NCI-H146 treated with DMSO at 0.1 percent for 48 hours (cell line): ENCODE data around the gene MYO7B.

ENCODE experiments used
- DNase-seq: peaks from one replicate; lab custom pipeline; 2025; ENCODE audit not compliant: unreplicated experiment; lab: John Stamatoyannopoulos, UW

MYO7B gene

DNA sequence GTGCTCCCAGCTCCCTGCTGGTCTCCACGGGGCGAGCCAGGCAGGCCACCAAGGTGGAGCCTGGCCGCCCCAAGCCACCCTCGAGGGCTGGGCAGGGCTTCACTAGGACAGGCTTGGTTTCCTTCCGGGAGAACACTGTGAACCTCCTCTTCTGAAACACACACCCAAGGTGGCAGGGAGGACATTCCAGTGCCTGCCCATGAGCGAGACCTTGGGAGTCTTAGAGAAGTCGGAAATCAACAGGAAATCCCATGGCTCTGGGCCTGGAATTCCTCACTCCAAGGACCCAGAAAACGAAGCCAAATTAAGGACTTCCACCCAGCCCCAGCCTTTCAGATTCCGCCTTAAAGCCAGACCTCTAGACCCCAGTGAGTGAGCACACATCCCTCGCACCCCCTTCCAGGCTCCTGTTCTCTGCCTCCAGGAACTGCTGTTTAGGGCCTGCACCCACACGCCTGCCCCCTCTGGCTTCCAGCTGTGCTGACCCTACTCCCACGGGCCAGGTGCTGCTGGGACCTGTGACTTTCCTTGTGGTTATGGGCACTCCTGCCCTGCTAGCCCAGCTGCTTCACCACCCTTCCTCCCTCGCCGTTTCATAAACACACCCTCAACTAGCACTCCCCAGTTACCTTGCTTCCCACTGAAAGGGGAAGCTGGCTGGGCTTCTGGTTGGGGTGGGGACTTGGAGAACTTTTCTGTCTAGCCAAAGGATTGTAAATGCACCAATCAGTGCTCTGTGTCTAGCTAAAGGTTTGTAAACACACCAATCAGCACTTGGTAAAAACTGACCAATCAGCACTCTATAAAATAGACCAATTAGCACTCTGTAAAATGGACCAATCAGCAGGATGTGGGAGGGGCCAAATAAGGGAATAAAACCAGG, 124.2 kb downstream of the MYO7B start:
- DNase-seq: no peak

DNA sequence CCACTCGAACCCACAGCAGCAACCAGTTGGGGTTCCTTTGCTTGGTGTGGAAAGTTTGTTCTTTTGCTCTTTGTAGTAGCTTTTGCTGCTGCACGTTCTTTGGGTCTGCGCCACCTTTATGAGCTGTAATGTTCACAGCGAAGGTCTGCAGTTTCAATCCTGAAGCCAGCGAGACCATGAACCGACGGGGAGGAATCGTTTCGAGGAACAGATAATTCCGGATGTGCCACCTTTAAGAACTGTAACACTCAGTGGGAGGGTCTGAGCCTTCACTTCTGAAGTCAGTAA, 124.8 kb downstream of the MYO7B start:
- DNase-seq: no peak

DNA sequence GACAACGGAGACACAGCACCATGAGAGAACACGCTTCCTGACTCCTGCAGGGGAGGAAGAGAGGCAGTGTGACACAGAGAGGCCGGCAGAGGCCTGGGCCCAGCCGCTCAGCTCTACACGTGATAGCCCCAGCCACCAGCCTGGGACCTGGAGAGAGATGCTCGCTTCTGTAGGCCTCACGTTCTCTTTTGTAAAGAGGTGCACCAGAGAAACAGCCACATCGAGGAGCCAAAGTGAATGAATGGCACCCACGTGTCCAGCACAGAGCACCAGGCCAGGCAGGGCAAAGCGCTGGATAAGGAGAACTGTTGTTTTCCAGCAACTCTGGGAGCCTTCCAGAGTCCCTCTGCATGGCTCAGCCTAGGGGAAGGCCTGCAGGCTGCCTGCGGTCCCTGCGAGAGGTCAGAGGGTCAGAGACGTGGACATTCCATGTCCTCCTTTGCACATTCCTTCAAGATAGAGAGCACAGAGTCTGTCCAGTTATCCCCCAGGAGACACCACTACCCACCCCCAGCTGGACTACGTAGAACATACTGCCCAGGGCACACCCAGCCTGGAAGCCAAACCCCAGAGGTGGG, 125.7 kb downstream of the MYO7B start:
- DNase-seq: no peak

DNA sequence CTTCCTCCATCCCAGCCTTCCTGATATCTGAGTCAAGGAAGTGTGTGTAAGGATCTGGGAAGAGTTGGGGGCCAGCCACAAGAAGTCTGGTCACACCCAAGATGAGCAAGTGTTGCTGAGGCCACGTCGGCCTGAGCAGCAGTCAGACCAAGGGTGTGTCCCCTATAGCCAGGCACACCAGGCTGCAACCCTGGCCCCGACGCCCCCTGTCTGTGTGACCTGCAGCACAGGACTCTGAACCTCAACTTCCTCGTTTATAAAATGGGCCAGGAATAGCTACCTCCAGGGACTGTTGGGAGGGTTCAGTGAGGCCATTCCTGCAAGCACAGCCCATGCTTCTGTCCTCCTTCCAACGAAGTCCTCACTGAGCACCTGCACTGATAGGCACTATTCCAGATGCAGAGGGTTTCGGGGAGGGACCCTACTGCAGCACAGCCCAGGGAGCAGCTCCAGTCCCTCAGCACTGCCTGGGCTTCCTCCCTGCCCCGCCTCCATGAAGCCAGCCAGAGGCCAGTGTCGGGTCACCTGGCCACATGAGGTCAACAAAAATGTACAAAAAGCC, 126.5 kb downstream of the MYO7B start:
- DNase-seq: no peak

DNA sequence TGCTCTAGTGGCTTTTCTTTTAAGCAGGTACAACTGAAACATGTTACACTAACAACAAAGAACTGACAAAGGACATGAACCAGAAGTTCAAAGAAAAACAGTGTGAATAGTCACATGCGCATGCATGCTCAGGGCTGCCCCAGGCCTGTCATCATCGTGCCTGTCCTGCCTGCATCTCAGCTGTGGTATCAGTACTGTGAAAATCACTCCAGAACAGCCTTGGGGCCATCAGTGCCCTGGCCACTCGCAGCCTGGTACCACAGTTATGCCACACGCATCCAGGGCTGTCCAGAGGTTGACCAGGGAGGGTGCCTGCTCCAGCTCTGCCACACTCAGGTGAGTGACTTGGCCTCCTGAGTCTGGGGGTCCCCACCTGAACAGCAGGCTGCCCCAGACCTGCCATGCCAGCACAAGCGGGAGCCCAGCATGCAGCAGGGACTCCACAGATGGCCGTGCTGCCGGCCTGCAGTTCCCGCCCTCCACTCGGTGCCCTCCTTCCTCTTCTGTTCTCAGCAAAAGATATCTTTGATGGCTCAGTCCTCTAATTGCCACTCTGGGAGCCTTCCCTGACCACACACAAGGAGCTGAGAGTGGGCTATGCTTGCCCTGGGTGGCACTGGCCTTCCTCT, 127.6 kb downstream of the MYO7B start:
- DNase-seq: no peak

DNA sequence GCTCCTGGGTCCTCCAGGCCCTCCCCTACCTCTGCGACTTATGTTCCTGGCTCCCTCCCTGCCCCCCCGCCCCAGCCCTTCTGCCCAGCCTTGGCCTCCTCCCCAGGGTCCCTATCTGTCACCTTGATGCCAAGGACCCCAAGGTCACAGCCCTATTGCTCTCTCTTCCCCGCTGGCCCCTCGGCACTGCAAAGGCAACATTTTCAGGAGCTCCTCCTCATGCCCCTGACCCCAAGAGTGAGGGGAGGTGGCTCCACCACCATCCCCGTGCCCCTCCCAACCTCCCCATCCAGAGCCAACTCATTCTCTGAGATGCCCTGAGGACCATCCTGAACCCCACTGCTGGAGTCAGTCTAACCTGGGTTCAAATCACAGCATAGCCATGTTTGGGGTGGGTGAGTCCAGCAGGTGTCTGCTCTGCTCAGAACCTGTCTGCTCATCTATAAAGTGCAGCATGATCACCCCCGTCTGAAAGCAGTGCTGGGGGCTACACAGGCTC, 128.1 kb downstream of the MYO7B start:
- no peak for DNase-seq

DNA sequence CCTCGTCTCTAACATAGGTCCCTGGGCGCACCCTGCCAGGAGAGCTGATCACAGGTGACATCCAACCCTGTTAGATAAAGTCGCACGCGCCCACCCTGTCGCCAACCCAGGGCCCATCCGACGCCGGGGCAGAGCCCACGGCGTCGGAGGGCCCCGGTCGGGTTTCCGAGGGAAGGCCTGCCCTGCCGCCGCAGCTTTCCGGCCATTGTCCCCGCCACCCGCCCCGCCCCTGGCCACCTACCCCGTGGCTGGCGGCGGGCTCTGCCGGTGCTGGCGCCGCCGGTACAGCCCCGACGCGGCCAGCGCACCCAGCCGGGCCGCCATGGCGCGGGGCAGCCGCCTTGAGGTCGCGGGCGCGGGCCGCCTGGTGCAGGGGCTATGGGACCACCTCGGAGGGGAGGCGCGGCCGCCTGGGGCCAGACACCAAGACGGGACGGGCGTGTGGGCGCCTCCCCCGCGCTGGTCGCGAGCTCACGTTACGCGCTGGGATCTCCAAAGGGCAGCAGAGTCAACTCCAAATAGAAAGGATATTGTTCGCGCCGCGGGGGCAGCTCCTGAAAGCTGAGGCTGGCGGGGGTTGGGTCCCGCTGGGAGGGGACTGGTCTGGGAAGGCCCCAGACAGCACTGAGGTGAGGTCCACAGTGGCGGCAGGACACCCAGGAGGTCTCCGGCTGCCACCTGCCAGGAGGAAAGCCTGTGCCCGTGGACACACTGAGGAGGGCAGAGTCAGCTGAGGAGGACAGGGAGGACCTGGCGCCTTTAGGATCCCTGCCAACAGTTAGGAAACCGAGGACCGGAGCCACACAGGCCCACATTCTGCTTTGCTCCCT, 128.8 kb downstream of the MYO7B start:
- DNase-seq: no peak

DNA sequence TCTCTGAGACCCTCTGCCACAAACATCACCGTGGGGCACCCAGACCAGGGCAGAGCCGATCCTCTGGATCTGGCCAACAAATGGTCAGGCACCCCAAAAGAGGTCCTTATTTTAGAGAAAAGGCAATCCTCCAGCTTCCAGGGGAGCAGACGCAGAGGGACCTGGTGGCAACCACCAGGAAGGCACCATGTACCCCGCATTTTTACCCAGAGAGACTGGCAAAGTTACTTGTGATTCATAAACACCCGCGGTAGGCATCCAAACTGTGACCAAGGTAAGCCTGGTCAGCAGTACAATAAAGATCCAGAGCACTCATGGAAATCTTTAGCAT, 129.4 kb downstream of the MYO7B start:
- DNase-seq: no peak

DNA sequence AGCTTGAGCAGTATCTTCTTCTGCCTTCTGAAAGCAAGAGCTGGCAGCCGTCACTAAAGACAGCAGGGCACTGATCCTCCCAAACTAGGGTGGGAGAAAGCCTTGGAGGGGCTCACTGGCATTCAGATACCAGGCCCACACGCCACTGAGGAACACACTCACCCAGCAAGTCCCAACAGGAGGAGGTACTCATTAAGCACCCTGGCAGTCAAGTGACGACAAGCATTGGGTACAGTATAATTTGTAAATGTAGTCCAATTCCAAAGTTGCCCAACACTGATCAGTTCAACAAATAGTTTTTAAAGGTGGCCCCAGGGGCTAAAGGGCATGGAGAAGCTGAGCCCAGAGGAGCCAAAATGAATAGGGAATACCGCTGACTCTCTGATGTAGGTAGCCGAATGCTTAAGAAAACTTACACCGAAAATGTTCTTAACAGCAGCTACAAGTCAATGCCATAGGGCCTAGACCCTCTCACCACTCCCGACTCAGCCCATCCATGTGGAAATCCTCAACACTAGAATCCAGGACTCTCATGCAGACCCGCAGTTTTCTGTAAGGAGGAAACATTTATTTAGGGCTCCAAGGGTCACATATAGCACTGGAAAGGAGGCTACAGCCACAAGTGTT, 129.9 kb downstream of the MYO7B start:
- DNase-seq: no peak

DNA sequence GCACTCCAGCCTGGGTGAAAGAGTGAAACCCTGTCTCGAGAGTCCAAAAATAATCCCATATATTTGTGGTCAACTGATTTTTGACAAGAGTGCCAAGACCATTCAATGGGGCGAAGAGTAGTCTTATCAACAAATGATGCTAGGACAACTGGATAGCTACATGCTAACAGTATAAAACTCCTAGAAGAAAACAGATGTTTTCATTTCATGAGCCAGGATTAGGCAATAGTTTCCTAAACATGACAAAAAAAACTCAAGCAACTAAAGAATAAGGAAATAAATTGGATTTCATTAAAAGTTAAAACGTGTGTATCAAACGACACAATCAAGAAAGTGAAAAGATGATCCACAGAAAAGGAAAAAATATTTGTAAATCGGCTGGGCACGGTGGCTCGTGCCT, 133.6 kb downstream of the MYO7B start:
- no peak for DNase-seq

DNA sequence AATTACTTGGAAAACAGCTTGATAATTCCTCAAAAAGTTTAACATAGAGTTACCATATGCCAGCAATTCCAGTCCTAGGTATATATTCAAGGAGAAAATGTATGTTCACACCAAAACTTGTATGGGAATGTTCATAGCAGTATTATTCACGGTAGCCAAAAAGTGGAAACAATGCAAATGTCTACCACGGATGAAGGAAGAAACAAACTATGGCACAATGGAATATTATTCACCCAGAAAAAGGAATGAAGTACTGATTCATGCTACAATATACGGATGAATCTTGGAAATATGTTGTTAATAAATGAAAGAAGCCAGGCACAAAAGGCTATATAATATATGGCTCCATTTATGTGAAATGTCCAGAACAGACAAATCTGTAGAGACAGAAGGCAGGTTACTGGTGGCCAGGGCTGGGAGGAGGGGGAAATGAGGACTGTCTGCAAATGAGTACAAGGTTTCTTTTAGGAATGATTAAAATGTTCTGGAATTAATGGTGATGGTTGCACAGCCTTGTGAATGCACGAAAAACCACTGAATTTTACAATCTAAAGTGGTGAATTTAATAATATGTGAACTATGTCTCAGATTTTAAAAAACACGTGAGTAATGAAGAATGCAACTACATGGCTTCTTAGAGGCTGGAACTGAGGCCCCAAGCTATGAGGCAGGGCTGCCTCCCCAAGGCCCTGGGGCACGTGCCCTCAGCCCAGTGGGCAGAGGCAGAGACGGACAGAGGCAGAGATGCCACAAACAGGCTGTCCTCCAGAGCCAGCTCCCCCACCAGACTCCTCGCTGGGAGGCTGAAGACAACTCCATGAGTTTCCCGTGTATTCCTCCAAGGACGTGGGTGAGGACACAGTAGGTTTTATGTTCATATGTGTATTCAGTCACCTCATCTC, 134.8 kb downstream of the MYO7B start:
- no peak for DNase-seq

DNA sequence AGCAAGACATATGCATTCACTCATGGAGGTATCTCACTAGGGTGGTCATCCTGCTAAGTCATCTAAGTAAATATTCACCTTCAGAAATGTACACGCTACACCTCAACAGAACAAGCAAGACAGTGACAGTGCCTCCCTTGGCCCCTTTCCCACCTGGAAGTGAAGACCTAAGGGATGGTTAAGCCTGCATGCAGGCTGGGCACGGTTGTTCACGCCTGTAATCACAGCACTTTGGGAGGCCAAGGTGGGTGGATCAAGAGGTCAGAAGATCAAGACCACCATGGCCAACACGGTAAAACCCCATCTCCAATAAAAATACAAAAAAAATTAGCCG, 135.4 kb downstream of the MYO7B start:
- no peak for DNase-seq

DNA sequence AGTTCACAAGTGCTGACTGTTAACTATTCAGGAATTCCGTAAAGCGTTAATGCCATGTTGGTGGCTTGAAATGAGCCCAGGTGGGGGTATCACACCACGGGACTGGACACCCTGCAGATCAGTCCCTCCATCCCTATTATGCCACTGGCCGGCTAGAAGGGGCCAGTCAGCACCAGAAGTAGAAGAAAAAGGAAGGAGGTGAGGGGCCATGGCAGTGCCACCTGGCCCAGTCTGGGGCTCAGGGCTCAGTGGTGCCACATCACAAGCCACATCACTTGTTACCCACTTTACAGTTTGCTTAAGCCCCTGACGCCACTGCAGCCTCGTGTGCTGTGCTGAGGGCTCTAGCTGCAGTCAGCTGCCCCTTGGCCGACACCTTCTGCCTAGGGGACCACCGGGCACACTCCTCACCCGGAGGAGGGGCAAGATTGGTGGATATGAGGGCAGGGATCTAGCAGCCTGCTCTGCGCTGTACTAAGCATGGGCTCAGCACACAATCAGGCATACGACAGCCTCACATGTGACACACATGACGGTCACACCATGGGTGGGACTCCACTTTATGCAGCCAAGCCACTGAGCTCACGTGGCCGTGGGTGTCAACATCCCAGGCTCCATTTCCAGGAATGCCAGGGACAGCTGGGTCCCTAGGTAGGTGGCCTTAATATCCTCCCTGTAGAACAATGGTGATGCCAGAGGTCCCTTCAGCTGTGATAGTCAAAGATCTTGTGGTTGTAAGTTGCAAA, 136.2 kb downstream of the MYO7B start:
- no peak for DNase-seq

DNA sequence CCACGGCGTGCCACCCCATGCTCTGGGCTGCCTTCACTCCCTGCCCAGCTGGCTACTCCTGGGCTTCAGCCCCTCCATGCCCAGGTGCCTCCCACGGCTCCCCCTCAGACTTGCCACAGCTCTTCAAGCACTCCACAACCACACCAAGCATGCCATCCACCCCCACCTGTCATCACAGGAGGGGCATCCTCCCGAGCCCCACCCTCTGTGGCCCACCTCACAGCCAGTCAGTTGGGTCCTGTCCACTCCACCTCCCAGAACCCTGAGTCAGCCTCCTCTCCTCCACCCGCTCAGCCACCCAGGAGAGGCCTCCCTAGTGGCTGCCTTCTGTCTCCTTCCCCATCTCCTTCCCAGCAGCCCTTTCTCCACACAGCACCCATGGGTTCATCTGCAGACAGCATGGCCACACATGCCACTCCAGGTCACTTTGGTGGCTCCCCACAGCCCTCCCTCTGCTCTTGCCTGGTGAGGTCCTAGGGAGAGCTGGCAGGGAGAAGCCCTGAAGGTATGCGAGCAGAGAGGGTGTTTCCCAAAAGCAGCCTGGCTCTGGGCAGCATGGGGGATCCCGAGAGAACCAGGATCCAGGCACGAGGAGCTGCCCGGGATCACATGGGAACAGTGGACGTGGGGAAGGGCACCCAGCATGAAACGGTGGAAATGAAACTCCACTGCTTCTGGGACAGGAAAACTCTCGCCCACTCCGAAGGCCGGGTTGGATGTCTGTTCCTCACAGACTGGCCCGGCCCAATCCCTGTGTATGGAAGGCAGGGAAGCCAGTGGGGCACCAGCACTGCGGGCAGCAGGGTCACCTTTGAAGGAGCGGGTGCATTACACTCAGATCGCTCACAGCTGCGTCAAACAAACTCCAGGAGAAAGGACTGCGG, 137.1 kb downstream of the MYO7B start:
- no peak for DNase-seq

DNA sequence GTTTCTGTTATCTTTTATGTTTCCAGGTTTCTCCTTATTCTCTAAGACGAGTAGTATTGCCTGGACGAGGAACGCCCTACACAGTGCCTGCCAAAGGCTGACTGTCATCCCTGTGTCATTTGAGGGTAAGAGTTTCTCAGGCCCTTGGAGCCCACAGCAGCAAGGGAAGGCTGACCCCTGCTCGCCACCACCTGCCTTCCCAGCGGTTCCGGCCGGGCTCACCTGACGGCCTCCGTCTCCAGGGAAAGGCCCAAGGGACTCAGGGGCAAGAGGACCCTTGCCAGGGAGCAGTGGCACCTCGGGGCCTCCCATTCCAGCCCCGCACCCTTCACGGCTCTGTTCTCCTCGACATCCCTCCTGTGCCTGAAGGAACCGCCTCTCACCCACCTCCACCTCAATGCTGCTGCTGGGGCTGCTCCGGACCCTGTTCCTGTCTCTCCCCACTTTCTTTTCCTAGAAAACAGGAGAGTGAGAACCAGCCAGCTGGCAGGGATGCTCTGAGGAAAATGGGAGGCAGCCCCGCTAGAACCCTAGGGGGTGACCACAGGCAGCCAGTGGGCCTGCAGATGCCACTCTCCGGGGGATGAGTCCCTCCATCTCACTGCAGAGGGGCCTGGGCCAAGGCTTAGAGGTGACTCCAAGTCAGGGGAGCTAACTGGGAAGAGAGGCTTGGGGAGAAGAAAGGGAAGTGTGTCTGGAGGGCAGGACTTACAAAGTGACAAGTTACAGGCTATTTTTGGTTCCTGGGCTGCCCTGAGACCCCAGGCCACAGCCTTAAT, 138.0 kb downstream of the MYO7B start:
- DNase-seq: no peak

DNA sequence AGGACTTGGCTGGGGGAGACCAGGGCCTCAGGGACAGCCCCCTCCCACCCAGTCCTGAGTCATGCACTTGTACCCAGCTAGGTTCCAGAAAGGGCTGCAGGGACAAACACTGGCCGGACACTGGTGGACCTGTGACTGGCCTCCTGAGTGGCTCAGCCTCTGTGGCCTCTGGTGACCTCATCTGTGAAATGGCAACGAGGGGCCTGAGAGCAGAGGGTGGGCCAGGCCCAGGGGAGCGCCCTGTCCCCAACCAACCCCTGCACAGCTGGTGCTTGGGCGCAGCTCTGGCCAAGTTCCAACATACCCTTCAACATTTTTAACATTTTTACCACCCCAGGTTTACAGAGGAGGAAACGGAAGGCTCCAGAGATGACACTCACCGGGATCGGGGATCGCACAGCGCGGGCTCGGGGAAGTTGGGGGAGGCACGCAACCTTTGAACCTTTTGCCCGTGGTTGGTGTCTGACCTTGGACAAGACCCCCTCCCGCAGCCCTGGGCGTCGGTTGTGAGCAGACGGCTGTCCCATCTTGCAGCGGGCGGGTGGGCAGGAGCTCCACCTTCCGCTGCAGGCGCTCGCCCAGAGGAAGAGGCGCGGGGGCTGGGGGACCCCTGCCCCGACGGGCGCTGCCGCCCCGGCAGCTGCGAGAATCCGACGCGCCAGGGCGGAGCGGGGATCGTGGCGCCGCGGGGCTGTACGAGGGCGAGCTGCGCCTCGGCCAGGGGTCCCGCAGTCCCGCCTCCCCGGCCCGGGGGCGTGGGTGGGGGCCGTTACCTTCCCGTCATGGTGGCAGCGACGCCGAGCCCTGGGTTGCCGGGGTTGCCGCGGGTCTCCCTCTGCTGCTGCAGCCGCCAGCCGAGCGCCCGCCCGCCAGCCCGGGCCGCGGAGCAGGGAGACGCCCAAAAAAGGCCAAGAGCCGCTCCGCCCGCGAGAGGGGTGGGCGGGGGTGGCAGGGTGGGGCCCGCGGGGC, 139.0 kb downstream of the MYO7B start:
- no peak for DNase-seq
